ENCODE results near the gene PREB.

PREB gene

GRCh38 chr2:27094353-27094984 is 40.0 kb downstream of the PREB start:
- DNase-seq: no peak

GRCh38 chr2:27093430-27094352 is 40.7 kb downstream of the PREB start:
- no peak for DNase-seq

GRCh38 chr2:27092696-27093429 is 41.6 kb downstream of the PREB start:
- DNase-seq: no peak

DNA sequence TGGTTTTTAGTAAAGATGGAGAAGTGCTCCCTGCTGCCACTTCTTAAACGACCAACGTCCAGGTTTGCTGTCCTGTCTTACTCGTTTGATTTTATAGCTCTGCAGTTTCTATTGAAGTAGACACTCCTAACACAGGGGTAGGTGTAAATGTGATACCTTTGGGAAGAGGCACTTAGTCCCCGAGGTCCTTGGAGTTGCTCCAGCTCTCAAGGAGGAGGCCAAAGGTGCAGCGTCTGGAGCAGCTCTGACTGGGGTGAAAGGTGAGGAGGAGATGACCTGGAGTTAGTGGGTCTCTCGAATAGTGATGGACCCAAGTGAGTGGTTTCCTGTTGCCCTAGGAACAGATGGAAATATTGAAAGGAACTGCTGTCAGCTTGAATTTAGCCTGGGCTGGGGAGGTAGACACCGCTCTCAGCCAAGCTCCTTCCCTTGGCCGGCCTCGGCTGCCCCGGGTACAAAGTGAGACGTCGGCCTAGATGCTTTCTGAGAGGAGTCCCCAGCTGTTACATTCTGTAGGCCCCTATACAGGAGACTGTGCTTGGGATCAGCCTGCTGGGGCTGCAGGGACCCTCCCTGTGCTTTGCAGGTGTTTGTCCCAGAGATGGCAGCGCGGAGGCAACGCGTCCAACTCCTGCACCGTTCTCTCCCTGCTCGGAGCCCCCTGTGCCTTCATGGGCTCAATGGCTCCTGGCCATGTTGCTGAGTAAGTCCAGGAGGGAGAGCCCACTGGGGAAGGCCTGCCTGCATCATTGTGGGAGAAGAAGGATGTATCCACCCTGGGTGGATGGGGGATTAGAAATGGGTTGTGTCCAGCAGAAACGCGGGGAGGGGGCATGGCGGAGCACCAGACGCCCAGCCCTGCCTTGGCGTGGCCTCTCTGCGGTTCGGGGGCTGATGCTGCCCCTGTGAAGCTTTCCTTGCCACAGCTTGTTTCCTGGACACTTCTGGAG is 42.4 kb downstream of the PREB start:
- no peak for DNase-seq

DNA sequence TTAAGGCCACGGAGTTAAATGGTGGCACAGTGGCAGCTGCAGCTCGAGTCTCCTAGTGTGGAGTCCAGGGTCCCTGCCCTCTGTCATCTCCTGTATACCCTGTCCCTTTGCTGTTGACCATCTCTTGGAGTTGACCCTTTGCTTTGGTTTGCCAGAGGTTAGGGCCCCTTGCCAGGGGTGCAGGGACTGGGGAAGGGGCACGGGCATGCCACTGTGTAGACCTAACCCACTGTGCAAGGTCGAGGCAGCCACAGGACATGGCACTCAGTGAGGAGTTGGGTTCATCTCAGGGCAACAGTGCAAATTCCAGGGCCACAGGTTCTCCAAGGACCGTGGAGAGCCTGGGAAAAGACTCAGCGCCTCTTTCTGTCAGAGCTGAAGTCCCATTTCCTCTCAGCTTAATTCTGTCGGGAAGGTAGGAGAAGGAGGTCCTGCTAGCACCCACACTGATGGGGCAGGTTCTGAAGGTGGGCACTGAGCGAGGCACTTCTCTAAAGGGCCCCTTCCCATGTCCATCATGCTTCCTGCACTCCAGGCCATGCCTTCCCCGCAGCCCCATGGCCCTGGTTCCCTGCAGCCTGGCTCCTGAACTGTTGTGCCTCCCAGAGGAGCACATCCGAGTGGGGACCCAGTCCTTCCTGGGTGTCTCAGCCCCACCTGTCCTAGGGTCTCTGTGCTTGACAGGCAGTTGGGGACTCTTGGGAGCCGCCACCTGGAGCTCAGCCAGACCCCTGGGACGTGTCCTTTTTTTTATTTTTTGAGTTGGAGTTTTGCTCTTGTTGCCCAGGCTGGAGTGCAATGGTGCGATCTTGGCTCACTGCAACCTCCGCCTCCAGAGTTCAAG is 45.1 kb downstream of the PREB start:
- no peak for DNase-seq

GRCh38 chr2:27088634-27089033 is 45.8 kb downstream of the PREB start:
- no peak for DNase-seq

- no peak for DNase-seq
These were observed 46.5 kb downstream of the PREB start for GRCh38 chr2:27087823-27088410.

GRCh38 chr2:27086724-27087593 is 47.5 kb downstream of the PREB start, which contains the start of gene KHK:
Gene KHK, plus strand, starts transcription at chr2:27086772. Its CDS starts 488 bp downstream, at chr2:27087260.
- DNase-seq: no peak

- DNase-seq: peak; percentile 100
These were observed 48.2 kb downstream of the PREB start for GRCh38 chr2:27086090-27086723.

DNA sequence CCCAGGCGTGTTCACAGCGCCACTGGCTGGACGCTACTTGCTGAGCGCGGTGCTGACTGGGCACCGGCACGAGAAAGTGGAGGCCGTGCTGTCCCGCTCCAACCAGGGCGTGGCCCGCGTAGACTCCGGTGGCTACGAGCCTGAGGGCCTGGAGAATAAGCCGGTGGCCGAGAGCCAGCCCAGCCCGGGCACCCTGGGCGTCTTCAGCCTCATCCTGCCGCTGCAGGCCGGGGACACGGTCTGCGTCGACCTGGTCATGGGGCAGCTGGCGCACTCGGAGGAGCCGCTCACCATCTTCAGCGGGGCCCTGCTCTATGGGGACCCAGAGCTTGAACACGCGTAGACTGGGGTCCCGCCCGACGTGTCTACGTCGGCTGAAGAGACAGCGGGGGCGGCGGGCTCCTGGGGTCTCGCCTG is 48.8 kb downstream of the PREB start:
- DNase-seq: peak; percentile 60

DNA sequence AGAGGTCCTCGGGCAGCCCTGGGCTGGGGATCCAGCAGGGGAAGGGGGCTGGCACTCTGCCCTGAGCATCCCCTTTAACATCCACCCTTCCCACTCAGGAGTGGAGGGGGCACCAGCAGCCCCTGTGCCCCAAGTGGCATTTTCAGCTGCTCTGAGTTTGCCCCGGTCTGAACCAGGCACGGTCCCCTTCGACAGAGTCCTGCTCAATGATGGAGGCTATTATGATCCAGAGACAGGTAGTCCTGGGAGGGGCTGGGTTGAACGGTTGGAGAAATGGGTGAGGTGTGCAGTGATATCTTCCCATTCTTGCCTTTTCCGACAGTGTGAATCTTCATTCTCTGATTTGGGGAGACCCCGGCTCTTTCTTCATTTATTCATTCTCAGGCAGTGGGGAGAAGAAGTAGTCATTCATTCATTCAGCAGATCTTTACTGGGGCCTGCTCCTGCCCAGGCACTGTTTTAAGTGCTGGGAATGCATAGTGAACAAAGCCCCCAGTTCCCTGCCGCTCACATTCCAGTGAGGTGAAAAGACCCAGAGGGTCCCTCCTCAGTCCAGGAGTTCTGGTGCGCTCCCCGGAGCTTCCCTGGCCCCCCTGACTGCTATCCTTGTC is 49.3 kb downstream of the PREB start:
- DNase-seq: no peak

- no peak for DNase-seq
These were observed 50.0 kb downstream of the PREB start for GRCh38 chr2:27084297-27085061.

DNA sequence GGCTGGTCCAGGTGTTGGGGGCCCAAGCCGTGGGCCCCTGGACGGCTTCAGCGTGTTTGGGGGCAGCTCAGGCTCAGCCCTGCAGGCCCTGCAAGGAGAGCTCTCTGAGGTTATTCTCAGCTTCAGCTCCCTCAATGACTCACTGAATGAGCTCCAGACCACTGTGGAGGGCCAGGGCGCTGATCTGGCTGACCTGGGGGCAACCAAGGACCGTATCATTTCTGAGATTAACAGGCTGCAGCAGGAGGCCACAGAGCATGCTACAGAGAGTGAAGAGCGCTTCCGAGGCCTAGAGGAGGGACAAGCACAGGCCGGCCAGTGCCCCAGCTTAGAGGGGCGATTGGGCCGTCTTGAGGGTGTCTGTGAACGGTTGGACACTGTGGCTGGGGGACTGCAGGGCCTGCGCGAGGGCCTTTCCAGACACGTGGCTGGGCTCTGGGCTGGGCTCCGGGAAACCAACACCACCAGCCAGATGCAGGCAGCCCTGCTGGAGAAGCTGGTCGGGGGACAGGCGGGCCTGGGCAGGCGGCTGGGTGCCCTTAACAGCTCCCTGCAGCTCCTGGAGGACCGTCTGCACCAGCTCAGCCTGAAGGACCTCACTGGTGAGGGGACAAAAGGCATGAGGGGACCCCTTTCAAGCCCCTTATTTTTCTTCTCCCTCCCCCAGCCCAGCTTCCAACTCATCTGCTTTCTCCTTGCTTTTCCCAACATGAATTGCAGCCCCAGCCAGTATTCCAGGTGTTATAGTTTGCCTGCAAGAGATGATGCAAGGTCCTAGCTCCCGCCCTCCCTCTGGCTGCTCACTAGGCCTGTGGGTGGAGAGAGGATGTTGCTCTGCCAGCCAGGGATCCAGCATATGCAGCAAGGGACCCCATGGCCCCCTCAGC is 50.8 kb downstream of the PREB start:
- no peak for DNase-seq

DNA sequence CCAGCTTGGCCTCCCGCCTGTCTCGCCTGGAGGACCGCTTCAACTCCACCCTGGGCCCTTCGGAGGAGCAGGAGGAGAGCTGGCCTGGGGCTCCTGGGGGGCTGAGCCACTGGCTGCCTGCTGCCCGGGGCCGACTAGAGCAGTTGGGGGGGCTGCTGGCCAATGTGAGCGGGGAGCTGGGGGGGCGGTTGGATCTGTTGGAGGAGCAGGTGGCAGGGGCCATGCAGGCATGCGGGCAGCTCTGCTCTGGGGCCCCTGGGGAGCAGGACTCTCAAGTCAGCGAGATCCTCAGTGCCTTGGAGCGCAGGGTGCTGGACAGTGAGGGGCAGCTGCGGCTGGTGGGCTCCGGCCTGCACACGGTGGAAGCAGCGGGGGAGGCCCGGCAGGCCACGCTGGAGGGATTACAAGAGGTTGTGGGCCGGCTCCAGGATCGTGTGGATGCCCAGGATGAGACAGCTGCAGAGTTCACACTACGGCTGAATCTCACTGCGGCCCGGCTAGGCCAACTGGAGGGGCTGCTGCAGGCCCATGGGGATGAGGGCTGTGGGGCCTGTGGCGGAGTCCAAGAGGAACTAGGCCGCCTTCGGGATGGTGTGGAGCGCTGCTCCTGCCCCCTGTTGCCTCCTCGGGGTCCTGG is 51.5 kb downstream of the PREB start:
- DNase-seq: no peak

- DNase-seq: no peak
These were observed 52.3 kb downstream of the PREB start for GRCh38 chr2:27081984-27082772.
